Measurements from ENCODE around the gene FTO. TPM values are rescaled to one million over a fixed set of nuclear protein-coding genes. Genes with fewer than 3 reads are reported as not detected.
A peak's percentile ranks its signal among the peaks of the same experiment; 100 is the strongest.

Gene FTO
- total RNA-seq, 1 donor from 2014 or later: 70.5 TPM

DNA sequence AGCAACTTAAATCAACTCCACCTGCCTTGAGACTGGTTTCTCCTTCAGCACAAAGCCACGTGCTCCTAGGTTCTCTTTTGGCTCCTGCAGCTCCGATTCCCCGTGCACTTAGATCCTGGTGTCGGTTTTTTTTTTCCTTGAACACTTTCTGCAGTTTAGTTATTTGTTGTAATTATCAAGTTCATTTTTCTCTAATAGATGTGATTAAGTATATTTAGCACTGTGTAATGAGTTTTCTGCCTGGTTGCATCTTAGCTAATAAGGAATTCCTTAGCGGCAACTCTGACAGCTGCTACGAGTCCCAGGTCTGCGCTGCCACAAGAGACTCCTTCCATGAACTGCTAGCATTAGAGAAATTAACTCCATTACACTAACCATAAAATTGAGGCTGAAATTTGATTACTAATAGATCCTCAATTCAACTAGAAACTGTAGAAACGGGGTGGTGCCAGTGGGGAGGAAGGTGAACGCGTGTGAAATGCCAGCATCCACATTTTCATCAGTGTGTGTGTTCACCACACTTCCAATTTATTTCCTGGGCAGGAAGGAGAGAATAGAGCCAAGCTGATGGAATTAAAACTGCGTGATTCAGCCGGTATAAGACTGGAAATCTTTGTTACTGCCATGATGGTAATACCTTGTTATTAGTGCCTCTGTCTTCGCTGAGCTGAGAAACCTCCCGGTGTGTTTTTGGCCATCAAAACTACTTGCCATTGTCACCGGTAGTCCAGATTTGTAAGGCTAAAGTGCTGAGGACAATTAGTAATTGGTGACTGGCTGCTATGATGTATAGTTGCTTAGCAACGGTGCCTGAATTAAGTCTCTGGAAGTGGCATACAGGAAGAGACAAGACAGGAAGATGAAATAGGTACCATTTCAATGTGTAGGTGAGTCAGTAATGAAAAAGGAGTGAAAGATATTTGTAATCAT is 350.2 kb downstream of the FTO start:
- Histone ChIP-seq H3K27me3 (no peaks in the 10 kb centered on the region), H3K4me1 (peaks cover 20% of the 10 kb centered on the region), H3K36me3 (no peaks in the 10 kb centered on the region), H3K27ac (no peak overlapping the region), H3K4me3 (no peak overlapping the region), H3K9me3 (no peaks in the 10 kb centered on the region)
- intact Hi-C loops (cut with DNase I): no loop called here
- no peak for TF ChIP-seq CTCF (IDR thresholded peaks at IDR 0.05)
- DNase-seq (ENCODE audit: extremely low spot score in 2 of 2): no peak

- DNase-seq (ENCODE audit: extremely low spot score in 2 of 2): no peak
Observed at GRCh38 chr16:54055191-54055590, 351.2 kb downstream of the FTO start.

GRCh38 chr16:54055864-54056263 is 351.9 kb downstream of the FTO start:
- Histone ChIP-seq H3K4me3 (no peak overlapping the region), H3K27me3 (no peaks in the 10 kb centered on the region), H3K27ac (no peak overlapping the region), H3K4me1 (peaks cover 6% of the 10 kb centered on the region), H3K36me3 (no peaks in the 10 kb centered on the region), H3K9me3 (no peaks in the 10 kb centered on the region)
- no peak for DNase-seq (ENCODE audit: extremely low spot score in 2 of 2)
- intact Hi-C loops (cut with DNase I): no loop called here
- TF ChIP-seq POLR2AphosphoS5 (IDR thresholded peaks at IDR 0.05; ENCODE audit: insufficient read depth in 1 of 2, low read depth in 1 of 2) (no peak), POLR2A (IDR thresholded peaks at IDR 0.05) (no peak), CTCF (IDR thresholded peaks at IDR 0.05) (no peak)

More at GRCh38 chr16:54055191-54055590, 351.2 kb downstream of the FTO start:
- Histone ChIP-seq H3K27ac (no peak overlapping the region), H3K4me3 (no peak overlapping the region), H3K27me3 (no peaks in the 10 kb centered on the region), H3K36me3 (no peaks in the 10 kb centered on the region), H3K4me1 (peaks cover 10% of the 10 kb centered on the region), H3K9me3 (no peaks in the 10 kb centered on the region)
- intact Hi-C loops (cut with DNase I): no loop called here
- TF ChIP-seq POLR2AphosphoS5 (IDR thresholded peaks at IDR 0.05; ENCODE audit: insufficient read depth in 1 of 2, low read depth in 1 of 2) (no peak), POLR2A (IDR thresholded peaks at IDR 0.05) (no peak), CTCF (IDR thresholded peaks at IDR 0.05) (no peak)

DNA sequence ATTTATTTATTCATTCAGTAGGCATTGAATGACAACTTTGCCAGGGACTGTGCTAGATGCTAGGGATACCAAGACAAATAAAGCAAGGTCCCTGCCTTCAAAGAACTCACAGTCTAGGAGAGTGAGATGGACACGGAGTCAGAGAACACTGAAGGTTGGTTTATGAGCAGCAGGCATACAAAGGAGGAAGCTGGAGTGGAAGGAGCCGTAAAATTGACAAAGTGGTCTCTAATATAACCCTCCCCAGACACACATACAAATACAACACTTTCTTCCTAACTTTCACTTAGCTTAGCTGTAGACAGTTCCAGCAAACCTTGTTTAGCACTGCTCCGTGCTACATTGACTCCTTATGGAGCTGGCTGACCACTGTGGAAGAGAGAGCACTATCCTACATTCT is 353.0 kb downstream of the FTO start:
- no peak for TF ChIP-seq POLR2AphosphoS5 (IDR thresholded peaks at IDR 0.05; ENCODE audit: insufficient read depth in 1 of 2, low read depth in 1 of 2)
- TF ChIP-seq CTCF (IDR thresholded peaks at IDR 0.05): no peak
- no peak for TF ChIP-seq POLR2A (IDR thresholded peaks at IDR 0.05)
- no peak for DNase-seq (ENCODE audit: extremely low spot score in 2 of 2)
- intact Hi-C loops (cut with DNase I): no loop called here
- H3K9me3 ChIP-seq: no peaks in the 10 kb centered on the region
- H3K4me3 ChIP-seq: no peak overlapping the region
- no peak overlapping the region for H3K27ac ChIP-seq
- no peaks in the 10 kb centered on the region for H3K4me1 ChIP-seq
- no peaks in the 10 kb centered on the region for H3K36me3 ChIP-seq
- no peaks in the 10 kb centered on the region for H3K27me3 ChIP-seq

- intact Hi-C loops (cut with DNase I): no loop called here
- no peak overlapping the region for H3K4me3 ChIP-seq
- H3K27ac ChIP-seq: no peak overlapping the region
- no peaks in the 10 kb centered on the region for H3K4me1 ChIP-seq
- H3K36me3 ChIP-seq: no peaks in the 10 kb centered on the region
- peak in 1 of 2 donors; percentile 14 for DNase-seq (ENCODE audit: extremely low spot score in 2 of 2)
- no peaks in the 10 kb centered on the region for H3K27me3 ChIP-seq
- TF ChIP-seq POLR2A (IDR thresholded peaks at IDR 0.05) (no peak), POLR2AphosphoS5 (IDR thresholded peaks at IDR 0.05; ENCODE audit: insufficient read depth in 1 of 2, low read depth in 1 of 2) (no peak), CTCF (IDR thresholded peaks at IDR 0.05) (no peak)
- H3K9me3 ChIP-seq: no peaks in the 10 kb centered on the region
Observed at GRCh38 chr16:54059319-54059718, 355.4 kb downstream of the FTO start.
